ENCODE results near the gene KDSR.

Gene KDSR

GRCh38 chr18:63313396-63313917 is 53.5 kb downstream of the KDSR start:
- Histone ChIP-seq H3K9ac (ENCODE audit: low read depth, low read length) (no peak overlapping the region), H3K36me3 (ENCODE audit: insufficient read depth, low read length) (no peaks in the 10 kb centered on the region), H3K27ac (ENCODE audit: low read depth, low read length) (no peak overlapping the region), H3K9me3 (ENCODE audit: insufficient read depth, low read depth, low read length) (no peaks in the 10 kb centered on the region), H3K4me1 (ENCODE audit: insufficient read depth, low read length) (no peaks in the 10 kb centered on the region; the same call in 1 of the 2 replicates), H3K27me3 (ENCODE audit: insufficient read depth, low read length) (peaks cover 24% of the 10 kb centered on the region), H3K4me3 (ENCODE audit: low read length) (no peak overlapping the region)
- 100% methylated on average over 3 of the region's 5 CpGs for WGBS

GRCh38 chr18:63312737-63313395 is 54.1 kb downstream of the KDSR start:
- no peaks in the 10 kb centered on the region for H3K9me3 ChIP-seq (ENCODE audit: insufficient read depth, low read depth, low read length)
- no peak overlapping the region for H3K9ac ChIP-seq (ENCODE audit: low read depth, low read length)
- no peaks in the 10 kb centered on the region for H3K36me3 ChIP-seq (ENCODE audit: insufficient read depth, low read length)
- H3K27ac ChIP-seq (ENCODE audit: low read depth, low read length) = no peak overlapping the region
- H3K4me1 ChIP-seq (ENCODE audit: insufficient read depth, low read length) = no peaks in the 10 kb centered on the region
- 95% methylated on average over 5 of the region's 5 CpGs for WGBS
- H3K4me3 ChIP-seq (ENCODE audit: low read length) = no peak overlapping the region
- H3K27me3 ChIP-seq (ENCODE audit: insufficient read depth, low read length) = peaks cover 18% of the 10 kb centered on the region

GRCh38 chr18:63312019-63312409 is 55.0 kb downstream of the KDSR start:
- no peaks in the 10 kb centered on the region for H3K4me1 ChIP-seq (ENCODE audit: insufficient read depth, low read length)
- no peaks in the 10 kb centered on the region for H3K9me3 ChIP-seq (ENCODE audit: insufficient read depth, low read depth, low read length)
- H3K4me3 ChIP-seq (ENCODE audit: low read length) = no peak overlapping the region
- peaks cover 10% of the 10 kb centered on the region for H3K27me3 ChIP-seq (ENCODE audit: insufficient read depth, low read length)
- no peak overlapping the region for H3K9ac ChIP-seq (ENCODE audit: low read depth, low read length)
- H3K27ac ChIP-seq (ENCODE audit: low read depth, low read length) = no peak overlapping the region
- WGBS = 100% methylated on average over 3 of the region's 3 CpGs
- H3K36me3 ChIP-seq (ENCODE audit: insufficient read depth, low read length) = no peaks in the 10 kb centered on the region

- Histone ChIP-seq H3K4me3 (ENCODE audit: low read length) (no peak overlapping the region), H3K9me3 (ENCODE audit: insufficient read depth, low read depth, low read length) (no peaks in the 10 kb centered on the region), H3K9ac (ENCODE audit: low read depth, low read length) (no peak overlapping the region), H3K27me3 (ENCODE audit: insufficient read depth, low read length) (peaks cover 4% of the 10 kb centered on the region; the same call in 1 of the 2 replicates), H3K27ac (ENCODE audit: low read depth, low read length) (no peak overlapping the region), H3K36me3 (ENCODE audit: insufficient read depth, low read length) (no peaks in the 10 kb centered on the region), H3K4me1 (ENCODE audit: insufficient read depth, low read length) (no peaks in the 10 kb centered on the region)
- 88% methylated on average over 8 of the region's 8 CpGs for WGBS
Observed at GRCh38 chr18:63311118-63312018, 55.6 kb downstream of the KDSR start.

- H3K9me3 ChIP-seq (ENCODE audit: insufficient read depth, low read depth, low read length) = no peaks in the 10 kb centered on the region
- H3K27ac ChIP-seq (ENCODE audit: low read depth, low read length) = no peak overlapping the region
- no peaks in the 10 kb centered on the region for H3K27me3 ChIP-seq (ENCODE audit: insufficient read depth, low read length)
- no peak overlapping the region for H3K4me3 ChIP-seq (ENCODE audit: low read length)
- 86% methylated on average over 5 of the region's 5 CpGs for WGBS
- no peak overlapping the region for H3K9ac ChIP-seq (ENCODE audit: low read depth, low read length)
- H3K4me1 ChIP-seq (ENCODE audit: insufficient read depth, low read length) = no peaks in the 10 kb centered on the region
- no peaks in the 10 kb centered on the region for H3K36me3 ChIP-seq (ENCODE audit: insufficient read depth, low read length)
Observed at GRCh38 chr18:63309422-63309821, 57.6 kb downstream of the KDSR start.

GRCh38 chr18:63307551-63308200 is 59.3 kb downstream of the KDSR start:
- H3K9me3 ChIP-seq (ENCODE audit: insufficient read depth, low read depth, low read length) = no peaks in the 10 kb centered on the region
- H3K4me3 ChIP-seq (ENCODE audit: low read length) = no peak overlapping the region
- H3K27me3 ChIP-seq (ENCODE audit: insufficient read depth, low read length) = no peaks in the 10 kb centered on the region
- no peaks in the 10 kb centered on the region for H3K4me1 ChIP-seq (ENCODE audit: insufficient read depth, low read length)
- WGBS = 88% methylated on average over 2 of the region's 2 CpGs
- H3K9ac ChIP-seq (ENCODE audit: low read depth, low read length) = no peak overlapping the region
- no peaks in the 10 kb centered on the region for H3K36me3 ChIP-seq (ENCODE audit: insufficient read depth, low read length)
- H3K27ac ChIP-seq (ENCODE audit: low read depth, low read length) = no peak overlapping the region

- H3K27ac ChIP-seq (ENCODE audit: low read depth, low read length) = no peak overlapping the region
- no peaks in the 10 kb centered on the region for H3K9me3 ChIP-seq (ENCODE audit: insufficient read depth, low read depth, low read length)
- WGBS = 88% methylated on average over 7 of the region's 7 CpGs
- no peak overlapping the region for H3K4me3 ChIP-seq (ENCODE audit: low read length)
- H3K9ac ChIP-seq (ENCODE audit: low read depth, low read length) = no peak overlapping the region
- no peaks in the 10 kb centered on the region for H3K4me1 ChIP-seq (ENCODE audit: insufficient read depth, low read length)
- H3K36me3 ChIP-seq (ENCODE audit: insufficient read depth, low read length) = no peaks in the 10 kb centered on the region
- no peaks in the 10 kb centered on the region for H3K27me3 ChIP-seq (ENCODE audit: insufficient read depth, low read length)
Observed at GRCh38 chr18:63306819-63307550, 60.0 kb downstream of the KDSR start.

- no peaks in the 10 kb centered on the region for H3K4me1 ChIP-seq (ENCODE audit: insufficient read depth, low read length)
- H3K4me3 ChIP-seq (ENCODE audit: low read length) = no peak overlapping the region
- H3K9ac ChIP-seq (ENCODE audit: low read depth, low read length) = no peak overlapping the region
- H3K27me3 ChIP-seq (ENCODE audit: insufficient read depth, low read length) = no peaks in the 10 kb centered on the region
- no peak overlapping the region for H3K27ac ChIP-seq (ENCODE audit: low read depth, low read length)
- WGBS = 94% methylated on average over 6 of the region's 6 CpGs
- no peaks in the 10 kb centered on the region for H3K36me3 ChIP-seq (ENCODE audit: insufficient read depth, low read length)
- no peaks in the 10 kb centered on the region for H3K9me3 ChIP-seq (ENCODE audit: insufficient read depth, low read depth, low read length)
Observed at GRCh38 chr18:63306249-63306648, 60.8 kb downstream of the KDSR start.

GRCh38 chr18:63303547-63303946 is 63.5 kb downstream of the KDSR start:
- no peaks in the 10 kb centered on the region for H3K36me3 ChIP-seq (ENCODE audit: insufficient read depth, low read length)
- H3K4me1 ChIP-seq (ENCODE audit: insufficient read depth, low read length) = peaks cover 1% of the 10 kb centered on the region; the same call in 1 of the 2 replicates
- 89% methylated on average over 2 of the region's 3 CpGs for WGBS
- H3K9me3 ChIP-seq (ENCODE audit: insufficient read depth, low read depth, low read length) = no peaks in the 10 kb centered on the region
- H3K9ac ChIP-seq (ENCODE audit: low read depth, low read length) = no peak overlapping the region
- no peaks in the 10 kb centered on the region for H3K27me3 ChIP-seq (ENCODE audit: insufficient read depth, low read length)
- H3K4me3 ChIP-seq (ENCODE audit: low read length) = no peak overlapping the region
- no peak overlapping the region for H3K27ac ChIP-seq (ENCODE audit: low read depth, low read length)

GRCh38 chr18:63302636-63303405 is 64.2 kb downstream of the KDSR start:
- 82% methylated on average over 5 of the region's 5 CpGs for WGBS
- H3K4me1 ChIP-seq (ENCODE audit: insufficient read depth, low read length) = peaks cover 9% of the 10 kb centered on the region; the same call in 1 of the 2 replicates
- no peaks in the 10 kb centered on the region for H3K27me3 ChIP-seq (ENCODE audit: insufficient read depth, low read length)
- H3K36me3 ChIP-seq (ENCODE audit: insufficient read depth, low read length) = no peaks in the 10 kb centered on the region
- H3K9me3 ChIP-seq (ENCODE audit: insufficient read depth, low read depth, low read length) = no peaks in the 10 kb centered on the region
- no peak overlapping the region for H3K27ac ChIP-seq (ENCODE audit: low read depth, low read length)
- H3K9ac ChIP-seq (ENCODE audit: low read depth, low read length) = no peak overlapping the region
- H3K4me3 ChIP-seq (ENCODE audit: low read length) = no peak overlapping the region
